Measurements from ENCODE around the gene ZNF549.

The ZNF549 gene

GRCh38 chr19:57570707-57571106 lies 43.6 kb downstream of the ZNF549 start:
- no peak for DNase-seq

GRCh38 chr19:57572415-57572947 lies 45.3 kb downstream of the ZNF549 start:
- no peak for DNase-seq

GRCh38 chr19:57576661-57577060 lies 49.5 kb downstream of the ZNF549 start:
- no peak for DNase-seq

- peak; percentile 96 for DNase-seq
Measured at GRCh38 chr19:57578487-57579205, 51.5 kb downstream of the ZNF549 start, which contains the start of gene ZNF416. Gene ZNF416 (minus strand): TSS chr19:57578911. CDS start chr19:57578704, 207 bp downstream.

DNA sequence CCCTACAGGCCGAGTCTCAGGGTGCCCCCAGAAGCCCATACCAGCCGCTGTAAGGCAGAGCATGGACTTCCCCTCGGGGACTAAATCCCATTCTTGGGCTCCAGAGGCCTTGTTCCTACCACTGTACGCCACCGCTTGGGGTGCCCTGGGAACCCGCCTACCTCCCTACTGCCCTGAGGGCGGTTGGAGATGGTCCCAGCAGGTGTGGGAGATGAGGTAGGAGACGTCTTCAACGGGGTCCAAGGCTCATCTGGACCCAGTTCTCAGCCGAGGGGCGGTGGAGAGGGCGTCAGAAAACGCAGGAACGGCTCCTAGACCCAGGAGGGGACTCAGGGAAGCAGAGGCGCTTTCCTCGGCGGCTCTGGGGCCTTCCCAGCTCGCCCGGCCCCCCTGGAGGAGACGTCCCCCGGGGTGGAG lies 56.0 kb downstream of the ZNF549 start:
- DNase-seq = no peak

DNA sequence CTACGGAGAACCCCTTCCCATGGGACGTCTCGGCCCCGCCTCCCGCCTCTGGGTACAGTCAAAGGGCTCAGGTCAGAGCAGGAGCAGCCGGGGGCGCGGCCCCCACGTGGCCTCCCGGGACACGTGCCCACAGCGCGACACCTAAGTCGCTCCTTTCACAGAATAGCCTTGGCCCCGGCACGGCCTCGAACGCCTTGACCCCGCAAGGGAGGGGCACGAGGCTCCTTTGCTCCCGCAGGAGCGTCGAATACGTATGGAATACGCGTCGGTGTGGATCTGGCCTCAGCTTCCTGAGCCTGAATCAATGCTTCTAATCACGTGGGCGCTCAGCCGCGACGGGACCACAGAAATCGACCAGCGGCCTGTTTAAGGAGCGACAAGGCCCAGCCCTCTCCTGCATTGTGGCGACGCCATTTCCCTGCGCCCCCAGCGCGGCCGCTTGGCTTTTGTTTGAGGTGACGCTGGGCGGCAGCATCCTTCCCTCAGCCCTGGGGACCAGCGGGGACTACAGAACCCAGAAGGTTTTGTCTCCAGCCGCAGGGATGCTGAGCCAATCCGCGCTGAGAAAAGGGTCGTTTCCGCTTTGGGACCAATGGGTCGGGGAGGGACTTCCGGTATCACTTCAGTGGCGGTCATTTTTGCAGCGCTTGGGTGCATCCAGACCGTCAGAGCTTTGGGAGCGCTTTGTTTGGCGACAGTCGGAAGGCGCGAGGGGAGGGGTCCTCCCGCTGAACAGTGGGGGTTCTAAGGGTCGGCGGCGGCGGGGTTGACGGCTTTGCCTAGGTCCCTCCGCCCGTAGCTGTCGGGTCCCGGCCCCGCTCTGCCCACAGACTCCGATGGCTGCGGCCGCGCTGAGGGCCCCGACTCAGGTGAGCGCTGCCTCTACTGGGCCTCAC lies 56.6 kb downstream of the ZNF549 start, which contains the start of gene ZIK1:
TSS of gene ZIK1 (plus strand) at position 625 of the 896 bp plus-strand sequence. CDS start at position 837, 212 bp downstream.
- DNase-seq = peak; percentile 83 to 85

GRCh38 chr19:57587529-57587928 lies 60.4 kb downstream of the ZNF549 start:
- DNase-seq = no peak

DNA sequence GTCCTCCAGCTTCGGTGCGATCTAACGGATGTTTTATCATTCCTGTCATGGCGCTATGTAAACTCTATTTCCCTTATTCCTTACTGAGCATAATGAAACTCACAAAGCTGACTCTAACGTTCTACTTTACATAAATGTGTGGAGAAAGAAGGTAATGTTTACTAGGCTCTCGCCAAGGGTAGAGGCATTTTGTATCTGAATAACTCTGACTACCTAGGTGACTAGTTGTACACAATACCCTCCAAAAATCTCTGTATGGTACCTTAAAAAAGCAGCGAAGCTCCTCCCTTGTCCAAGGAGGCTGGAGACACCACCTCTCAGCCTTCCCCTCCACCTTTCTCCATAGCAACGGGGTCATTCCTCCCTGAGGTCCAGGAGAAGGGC lies 72.2 kb downstream of the ZNF549 start:
- DNase-seq = no peak

DNA sequence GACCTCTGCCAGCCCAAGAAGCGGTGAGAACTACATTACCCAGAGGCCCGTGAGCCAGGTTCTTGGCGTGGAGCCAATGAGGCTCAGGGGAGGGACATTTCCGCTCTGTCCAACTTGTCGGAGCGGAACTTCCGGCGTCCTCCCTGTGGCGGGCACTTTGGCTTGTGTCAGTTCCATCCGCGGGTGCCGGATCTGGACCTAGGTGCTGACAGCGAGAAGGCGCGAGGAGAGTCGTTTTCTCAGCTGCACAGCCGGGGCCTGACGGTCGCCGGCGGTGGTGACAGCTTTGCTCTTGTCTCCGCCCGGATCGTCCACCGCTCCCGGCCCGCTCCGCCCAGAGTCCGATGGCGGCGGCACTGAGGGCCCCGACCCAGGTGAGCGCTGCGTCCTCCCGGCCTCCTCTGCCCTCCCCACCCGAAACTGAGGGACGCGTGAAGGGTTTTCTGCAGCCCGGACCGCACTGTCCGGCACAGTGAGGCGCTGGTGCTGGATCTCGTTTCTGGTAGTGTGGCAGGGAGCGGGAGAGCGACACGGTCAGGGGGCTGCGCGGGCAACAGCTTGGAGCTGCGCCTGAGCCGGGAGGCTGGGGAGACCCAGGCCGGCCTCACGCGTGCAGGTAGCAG lies 72.7 kb downstream of the ZNF549 start, which contains the start of gene ZNF530:
TSS of gene ZNF530 (plus strand) at position 125 of the 623 bp plus-strand sequence. CDS start 4,461 bp downstream, outside the sequence.
- peak; percentile 82 to 83 for DNase-seq

GRCh38 chr19:57606931-57607330 lies 79.8 kb downstream of the ZNF549 start:
- no peak for DNase-seq
